ENCODE results near the gene BROX.
"Not testable (repeated sequence)": the region's sequence is repeated elsewhere in the genome, so short reads cannot be mapped to it uniquely, and the experiment has no call there.

GRCh38 chr1:222762178-222762577, 49.8 kb downstream of the BROX start:
- TF ChIP-seq CTCF (optimal IDR thresholded peaks at IDR 0.05 in 1 of 3, IDR thresholded peaks at IDR 0.05 in 1 of 3, conservative IDR thresholded peaks at IDR 0.05 in 1 of 3; ENCODE audit: extremely low read depth in 1 of 3, insufficient read depth in 2 of 3, low read length in 3 of 3); EZH2 (IDR thresholded peaks at IDR 0.05; ENCODE audit: low read length): not testable (repeated sequence)

All from keratinocyte (primary cell).